Vagina (tissue), 2 donors: ENCODE results near the gene TMEM184B. TPM values are rescaled to one million over a fixed set of nuclear protein-coding genes. Genes with fewer than 3 reads are reported as not detected.

Experiments used
- DNase-seq, 2 donors: peaks; one replicate each; pipeline ENCODE4 v3.0.0-alpha.2; 2017; ENCODE audit errors: extremely low spot score in 2 of 2
- H3K27ac ChIP-seq: fragments of 200-600 bp; sonication (generic); one replicate; pipeline ENCODE4 v1.5.1; 2019
- H3K27me3 ChIP-seq: fragments of 200-600 bp; sonication (generic); one replicate; pipeline ENCODE4 v1.5.1; 2019
- H3K36me3 ChIP-seq, 2 donors: fragments of 200-600 bp; sonication (generic); one replicate each; pipeline ENCODE4 v1.5.1; 2017 to 2019
- H3K4me1 ChIP-seq: fragments of 200-600 bp; sonication (generic); one replicate; pipeline ENCODE4 v1.5.1; 2019
- H3K4me3 ChIP-seq, 2 donors: fragments of 200-600 bp; sonication (generic); 1 replicate in 1 of 2; 2 replicates in 1 of 2; pipeline ENCODE4 v1.5.1; 2016 to 2019
- H3K9me3 ChIP-seq: fragments of 200-600 bp; sonication (generic); one replicate; pipeline ENCODE4 v1.5.1; 2019
- CTCF ChIP-seq, 3 experiments: fragments of 450-650 bp in 2 of 3; fragments of 200-600 bp in 1 of 3; sonication (generic) in 1 of 3; IDR thresholded peaks; one replicate each; pipeline ENCODE4 v1.5.1; 2017 to 2019; ENCODE audit warnings: antibody characterized with exemption in 3 of 3, mild to moderate bottlenecking in 2 of 3, moderate library complexity in 2 of 3
- POLR2A ChIP-seq, 2 donors: fragments of 450-650 bp; IDR thresholded peaks; one replicate each; pipeline ENCODE4 v1.6.1; 2017; ENCODE audit warnings: antibody characterized with exemption in 2 of 2, mild to moderate bottlenecking in 2 of 2, moderate library complexity in 2 of 2
- POLR2AphosphoS5 ChIP-seq, 2 donors: sonication (generic); formaldehyde crosslinking; IDR thresholded peaks; one replicate each; pipeline ENCODE4 v1.9.0; 2017; ENCODE audit warnings: antibody characterized with exemption in 2 of 2, mild to moderate bottlenecking in 2 of 2, low read depth in 1 of 2; ENCODE audit not compliant: insufficient read depth in 1 of 2
- intact Hi-C: fragments of 100-400 bp; cut with DNase I; formaldehyde crosslinking; loops from one replicate; pipeline ENCODE4 v1.15.1; 2023
- total RNA-seq: library from RNA; depleted of rRNA; stranded (reverse); fragments of >200 nt; gene quantifications from one replicate; pipeline ENCODE4 v1.2.3, GENCODE V29; 2016

Gene TMEM184B
- total RNA-seq, 1 donor from 2014 or later, result 50.8 TPM

GRCh38 chr22:38203090-38203810, 69.6 kb downstream of the TMEM184B start:
- intact Hi-C loops, result loop anchor here (2.0 kb wide), 2 partner anchors 54 to 114 kb away; partner anchors contain the start of gene CSNK1E
- DNase-seq, result no peak
- no peaks in the 10 kb centered on the region for H3K27me3 ChIP-seq
- TF ChIP-seq POLR2AphosphoS5 (IDR thresholded peaks at IDR 0.05; ENCODE audit: insufficient read depth in 1 of 2, low read depth in 1 of 2) (peak in 1 of 2 donors; percentile 62), POLR2A (IDR thresholded peaks at IDR 0.05) (no peak), CTCF (IDR thresholded peaks at IDR 0.05) (no peak)
- no peaks in the 10 kb centered on the region for H3K9me3 ChIP-seq
- no peaks in the 10 kb centered on the region for H3K36me3 ChIP-seq
- peak overlapping the region; percentile 85 to 90 for H3K4me3 ChIP-seq
- H3K4me1 ChIP-seq, result peaks cover 45% of the 10 kb centered on the region
- H3K27ac ChIP-seq, result peak overlapping the region; percentile 100

DNA sequence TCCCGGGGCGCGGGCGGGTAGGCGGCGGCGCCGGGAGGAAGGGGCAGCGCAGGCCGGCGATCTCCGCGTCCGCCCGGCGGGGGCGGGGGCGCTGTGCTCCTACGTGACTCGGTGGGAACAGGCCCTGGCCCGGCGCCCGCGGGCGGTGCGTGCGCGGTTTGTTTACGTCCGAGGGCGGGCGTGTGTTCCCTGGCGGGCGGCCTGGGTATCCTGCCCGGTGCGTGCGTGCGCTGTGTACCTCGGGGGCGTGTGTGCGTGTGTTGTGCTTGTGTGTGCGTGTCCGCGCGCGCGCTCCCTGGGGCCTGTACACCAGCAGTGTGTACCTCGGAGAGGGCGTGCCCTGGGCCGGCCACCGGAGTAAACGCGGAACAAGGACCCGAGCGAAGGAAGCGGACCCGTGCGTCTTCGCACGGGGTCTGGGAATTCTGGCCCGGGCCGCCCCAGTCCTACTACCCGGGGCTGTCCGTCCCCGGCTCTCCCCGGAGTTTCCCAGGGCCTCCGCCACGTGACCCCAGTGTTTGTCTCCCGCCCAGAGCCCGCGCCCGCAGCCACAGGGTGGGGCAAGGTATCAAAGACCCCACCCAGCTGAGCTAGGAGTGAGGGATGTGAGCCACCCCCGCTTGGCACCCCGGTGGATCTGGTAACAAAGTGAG, 70.2 kb downstream of the TMEM184B start:
- TF ChIP-seq POLR2A (IDR thresholded peaks at IDR 0.05), result peak in 1 of 2 donors; percentile 35
- peak; percentile 73 to 85 for TF ChIP-seq POLR2AphosphoS5 (IDR thresholded peaks at IDR 0.05; ENCODE audit: insufficient read depth in 1 of 2, low read depth in 1 of 2)
- peak in 1 of 3 experiments; percentile 11 for TF ChIP-seq CTCF (IDR thresholded peaks at IDR 0.05)
- Histone ChIP-seq H3K9me3 (no peaks in the 10 kb centered on the region), H3K27me3 (no peaks in the 10 kb centered on the region), H3K36me3 (no peaks in the 10 kb centered on the region), H3K4me3 (peak overlapping the region; percentile 85 to 90), H3K27ac (peak overlapping the region; percentile 100), H3K4me1 (peaks cover 40% of the 10 kb centered on the region)
- no peak for DNase-seq
- intact Hi-C loops, result loop anchor here (2.0 kb wide), 2 partner anchors 54 to 114 kb away; partner anchors contain the start of gene CSNK1E

DNA sequence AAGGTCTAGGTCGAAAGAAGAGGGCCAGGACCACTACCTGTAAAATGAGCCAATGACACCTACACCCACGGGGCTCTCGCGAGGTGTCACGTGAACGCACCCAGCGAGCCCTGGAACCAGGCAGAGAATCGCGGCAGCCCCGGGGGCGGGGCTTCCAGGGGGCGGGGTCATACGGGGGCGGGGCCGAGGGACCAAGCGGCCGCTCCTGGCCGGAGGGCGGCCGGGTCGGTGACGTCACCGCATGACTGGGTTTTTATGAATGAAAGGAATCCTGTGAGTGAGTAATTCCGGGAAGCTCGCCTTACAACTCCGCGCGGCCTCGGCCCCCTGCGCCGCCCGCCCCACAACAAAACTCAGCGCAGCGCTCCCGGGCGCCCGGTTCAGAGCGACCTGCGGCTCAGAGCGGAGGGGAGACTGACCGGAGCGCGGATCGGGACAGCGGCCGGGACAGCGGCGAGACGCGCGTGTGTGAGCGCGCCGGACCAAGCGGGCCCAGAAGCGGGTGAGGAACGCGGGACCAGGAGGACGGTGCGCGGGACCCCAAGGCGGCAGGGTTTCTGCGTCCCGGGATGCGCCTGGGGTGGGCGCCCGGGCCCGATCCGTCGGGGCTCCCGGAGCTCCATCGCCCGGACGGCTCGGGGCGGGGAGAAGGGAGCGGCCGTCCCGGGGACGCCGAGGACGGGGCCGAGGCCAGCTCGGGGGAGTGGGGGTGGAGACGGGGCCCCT, 70.9 kb downstream of the TMEM184B start, which contains the start of gene MAFF:
Gene MAFF, plus strand, starts transcription at position 284 of the 726 bp plus-strand sequence. CDS start 11,860 bp downstream, outside the sequence.
- no peaks in the 10 kb centered on the region for H3K36me3 ChIP-seq
- DNase-seq, result peak in 1 of 2 donors; percentile 98
- intact Hi-C loops, result loop anchor here (2.0 kb wide), 2 partner anchors 55 to 115 kb away; partner anchors contain the start of gene CSNK1E

GRCh38 chr22:38201371-38201710, 71.5 kb downstream of the TMEM184B start:
- no peak for TF ChIP-seq CTCF (IDR thresholded peaks at IDR 0.05)
- no peak for DNase-seq
- no peaks in the 10 kb centered on the region for H3K27me3 ChIP-seq
- peaks cover 40% of the 10 kb centered on the region for H3K4me1 ChIP-seq
- intact Hi-C loops, result no loop called here
- no peaks in the 10 kb centered on the region for H3K36me3 ChIP-seq
- no peaks in the 10 kb centered on the region for H3K9me3 ChIP-seq
- peak overlapping the region; percentile 100 for H3K27ac ChIP-seq
- H3K4me3 ChIP-seq, result peak overlapping the region; percentile 85 to 90

More for the DNA sequence above, 70.9 kb downstream of the TMEM184B start, which contains the start of gene MAFF:
- Histone ChIP-seq H3K27me3 (no peaks in the 10 kb centered on the region), H3K9me3 (no peaks in the 10 kb centered on the region), H3K4me1 (peaks cover 40% of the 10 kb centered on the region), H3K4me3 (peak within 1 kb of the TSS; percentile 85 to 90), H3K27ac (peak within 1 kb of the TSS; percentile 100)
- TF ChIP-seq POLR2A (IDR thresholded peaks at IDR 0.05), result peak in 1 of 2 donors; percentile 96
- TF ChIP-seq CTCF (IDR thresholded peaks at IDR 0.05), result no peak
- peak; percentile 81 to 97 for TF ChIP-seq POLR2AphosphoS5 (IDR thresholded peaks at IDR 0.05; ENCODE audit: insufficient read depth in 1 of 2, low read depth in 1 of 2)
